Activated T-cell treated with anti-CD3 and anti-CD28 coated beads for 24 hours (primary cell): Measurements from ENCODE around the gene ZBTB40.

Source experiments
- DNase-seq: peaks from one replicate; pipeline ENCODE4 v3.0.0-alpha.2; 2020; ENCODE audit warnings: low read depth

ZBTB40 gene, protein sequence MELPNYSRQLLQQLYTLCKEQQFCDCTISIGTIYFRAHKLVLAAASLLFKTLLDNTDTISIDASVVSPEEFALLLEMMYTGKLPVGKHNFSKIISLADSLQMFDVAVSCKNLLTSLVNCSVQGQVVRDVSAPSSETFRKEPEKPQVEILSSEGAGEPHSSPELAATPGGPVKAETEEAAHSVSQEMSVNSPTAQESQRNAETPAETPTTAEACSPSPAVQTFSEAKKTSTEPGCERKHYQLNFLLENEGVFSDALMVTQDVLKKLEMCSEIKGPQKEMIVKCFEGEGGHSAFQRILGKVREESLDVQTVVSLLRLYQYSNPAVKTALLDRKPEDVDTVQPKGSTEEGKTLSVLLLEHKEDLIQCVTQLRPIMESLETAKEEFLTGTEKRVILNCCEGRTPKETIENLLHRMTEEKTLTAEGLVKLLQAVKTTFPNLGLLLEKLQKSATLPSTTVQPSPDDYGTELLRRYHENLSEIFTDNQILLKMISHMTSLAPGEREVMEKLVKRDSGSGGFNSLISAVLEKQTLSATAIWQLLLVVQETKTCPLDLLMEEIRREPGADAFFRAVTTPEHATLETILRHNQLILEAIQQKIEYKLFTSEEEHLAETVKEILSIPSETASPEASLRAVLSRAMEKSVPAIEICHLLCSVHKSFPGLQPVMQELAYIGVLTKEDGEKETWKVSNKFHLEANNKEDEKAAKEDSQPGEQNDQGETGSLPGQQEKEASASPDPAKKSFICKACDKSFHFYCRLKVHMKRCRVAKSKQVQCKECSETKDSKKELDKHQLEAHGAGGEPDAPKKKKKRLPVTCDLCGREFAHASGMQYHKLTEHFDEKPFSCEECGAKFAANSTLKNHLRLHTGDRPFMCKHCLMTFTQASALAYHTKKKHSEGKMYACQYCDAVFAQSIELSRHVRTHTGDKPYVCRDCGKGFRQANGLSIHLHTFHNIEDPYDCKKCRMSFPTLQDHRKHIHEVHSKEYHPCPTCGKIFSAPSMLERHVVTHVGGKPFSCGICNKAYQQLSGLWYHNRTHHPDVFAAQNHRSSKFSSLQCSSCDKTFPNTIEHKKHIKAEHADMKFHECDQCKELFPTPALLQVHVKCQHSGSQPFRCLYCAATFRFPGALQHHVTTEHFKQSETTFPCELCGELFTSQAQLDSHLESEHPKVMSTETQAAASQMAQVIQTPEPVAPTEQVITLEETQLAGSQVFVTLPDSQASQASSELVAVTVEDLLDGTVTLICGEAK

DNA sequence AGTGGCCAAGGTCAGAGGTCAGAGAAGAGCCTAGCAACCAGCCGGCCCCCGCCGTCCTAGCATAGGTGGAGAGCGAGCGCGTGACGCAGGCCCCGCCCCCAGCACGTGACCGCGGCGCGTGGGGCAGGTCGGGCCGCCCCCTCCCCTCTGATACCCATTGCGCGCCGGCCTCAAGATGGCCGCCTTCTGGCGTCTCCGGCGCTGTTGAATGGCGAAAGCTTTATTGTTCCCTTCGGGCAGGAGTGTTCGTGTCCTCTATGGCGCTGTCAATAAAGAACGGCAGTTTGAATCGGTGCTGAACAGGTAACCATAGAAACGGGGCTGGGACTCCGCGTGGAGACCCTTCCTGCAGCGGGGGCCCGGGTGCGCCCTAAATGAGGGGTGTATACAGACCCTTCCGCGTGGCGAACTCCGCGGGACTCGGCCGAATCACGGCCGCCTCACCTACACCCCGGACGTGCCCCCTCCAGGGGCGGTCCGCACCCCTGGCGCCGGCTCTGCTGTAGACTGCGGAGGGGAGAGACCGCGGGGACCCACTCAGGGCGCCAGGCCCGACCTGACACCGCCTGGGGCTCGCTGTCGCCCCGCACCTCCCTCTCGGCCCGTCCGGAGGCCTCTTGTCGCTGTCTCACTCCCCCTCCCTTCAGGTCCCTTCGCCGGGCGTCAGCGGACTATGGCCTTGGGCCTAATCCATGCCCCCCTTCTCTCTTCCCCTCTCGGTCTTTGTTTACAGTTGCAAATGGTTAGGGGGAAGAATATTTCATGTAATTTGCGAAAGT lies at the start of gene ZBTB40:
ZBTB40 (plus strand) TSS at position 150 of the 779 bp plus-strand sequence. CDS start 38,098 bp downstream, outside the sequence.
- peak; percentile 88 for DNase-seq

DNA sequence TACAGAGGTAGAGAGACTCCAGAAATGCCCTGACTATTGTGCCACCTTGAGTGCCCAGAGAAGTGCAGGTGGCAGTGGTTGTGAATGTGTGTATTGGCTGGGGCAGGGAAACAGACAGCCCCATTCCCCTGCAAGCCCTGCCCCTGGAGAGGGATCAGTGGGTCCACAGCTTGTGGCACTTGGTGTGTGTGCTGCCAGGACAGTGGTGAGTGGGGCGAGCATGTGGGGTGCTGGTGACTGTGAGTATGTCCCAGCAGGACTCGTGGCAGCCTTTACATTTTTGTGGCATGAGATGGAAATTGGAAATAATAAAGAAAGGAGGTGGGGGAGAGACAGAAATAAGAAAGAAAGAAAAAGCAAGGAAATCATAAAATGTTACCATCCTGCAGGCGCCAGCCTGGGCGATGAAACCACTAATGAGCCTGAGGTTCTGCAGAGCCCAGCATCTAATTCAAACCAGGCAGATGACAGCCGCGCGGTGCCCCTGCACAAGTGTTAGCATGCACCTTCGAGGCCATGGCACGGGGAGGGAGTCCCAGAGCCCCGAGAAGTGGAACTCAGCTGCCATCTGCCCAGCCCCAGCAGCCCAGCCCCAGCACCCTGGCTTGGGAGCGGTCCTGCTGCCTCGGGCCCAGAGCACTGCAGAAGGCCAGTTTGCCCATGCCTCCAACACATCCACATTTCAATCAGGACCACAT lies 49.1 kb upstream of the ZBTB40 start:
- no peak for DNase-seq

DNA sequence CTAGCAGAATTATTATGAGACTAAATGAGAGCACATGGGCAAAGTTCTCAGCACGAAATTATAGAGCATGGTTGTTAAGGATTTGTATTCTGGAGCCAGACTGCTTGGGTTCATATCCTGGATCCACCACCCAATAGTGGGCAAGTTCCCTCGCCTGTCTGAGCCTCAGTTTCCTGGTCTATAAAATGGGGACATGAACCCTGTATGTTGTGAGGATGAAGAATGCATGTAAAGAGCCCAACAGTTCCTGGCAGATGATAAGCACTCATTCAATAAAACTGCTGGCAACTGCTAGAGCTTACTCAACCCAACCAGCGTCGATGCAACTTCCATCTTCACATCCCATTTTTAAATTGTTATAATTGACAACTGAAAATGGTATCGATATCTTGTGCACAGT lies 47.2 kb upstream of the ZBTB40 start:
- no peak for DNase-seq

DNA sequence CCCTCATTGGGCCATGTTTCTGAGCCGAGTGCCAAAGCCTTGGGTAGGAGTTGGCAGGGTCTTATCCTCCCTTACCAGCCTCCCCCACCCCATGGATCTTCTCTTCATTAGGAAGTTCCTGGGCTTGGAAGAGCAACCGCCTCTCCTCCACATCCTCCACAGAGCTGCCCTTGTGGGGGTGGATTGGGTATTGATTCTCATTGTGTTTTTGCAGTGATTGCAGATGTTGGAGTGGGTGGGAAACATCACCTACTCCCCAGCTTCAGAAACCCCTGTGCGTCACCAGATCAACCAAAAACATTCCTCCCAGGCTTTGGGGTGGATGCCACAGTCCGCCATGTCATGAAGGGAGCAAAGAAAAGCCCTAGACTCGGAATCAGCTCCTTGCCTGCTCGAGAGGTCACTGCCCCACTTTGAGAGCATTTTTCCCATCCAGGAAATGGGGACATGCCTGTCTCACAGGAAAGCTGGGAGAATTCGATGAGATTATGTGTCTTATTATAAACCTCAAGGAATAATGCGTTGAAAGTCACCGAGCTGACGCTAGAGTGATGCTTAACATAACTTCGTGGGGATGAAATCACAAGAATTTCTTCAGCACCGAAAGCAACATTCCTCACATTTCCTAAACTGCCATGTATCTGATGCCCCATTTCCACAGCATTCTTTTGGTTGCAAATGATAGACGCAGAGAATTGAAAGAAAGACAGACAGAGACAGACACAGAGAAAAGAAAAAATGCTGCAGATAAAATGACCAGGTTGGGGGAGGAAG lies 44.7 kb upstream of the ZBTB40 start:
- DNase-seq, result no peak

GRCh38 chr1:22408230-22408629 lies 43.4 kb upstream of the ZBTB40 start:
- DNase-seq, result no peak

DNA sequence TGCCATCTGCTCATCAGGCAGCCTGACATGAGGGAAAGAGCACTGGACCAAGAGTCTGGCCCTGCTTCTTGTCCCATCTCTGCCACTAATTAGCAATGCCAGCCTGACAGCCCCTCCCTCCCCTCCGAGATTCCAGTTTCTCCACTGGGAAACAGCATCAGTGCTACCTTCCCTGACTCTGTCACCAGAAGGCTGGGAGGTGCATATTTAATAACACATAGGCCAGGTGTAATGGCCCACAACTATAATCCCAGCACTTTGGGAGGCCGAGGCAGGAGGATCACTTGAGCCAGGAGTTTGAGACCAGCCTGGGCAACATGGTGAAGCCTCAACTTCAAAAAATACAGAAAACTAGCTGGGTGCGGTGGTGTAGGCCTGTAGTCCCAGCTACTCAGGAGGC lies 41.2 kb upstream of the ZBTB40 start:
- no peak for DNase-seq

GRCh38 chr1:22410928-22411495 lies 40.6 kb upstream of the ZBTB40 start:
- no peak for DNase-seq

GRCh38 chr1:22411589-22411988 lies 40.1 kb upstream of the ZBTB40 start:
- DNase-seq, result no peak

DNA sequence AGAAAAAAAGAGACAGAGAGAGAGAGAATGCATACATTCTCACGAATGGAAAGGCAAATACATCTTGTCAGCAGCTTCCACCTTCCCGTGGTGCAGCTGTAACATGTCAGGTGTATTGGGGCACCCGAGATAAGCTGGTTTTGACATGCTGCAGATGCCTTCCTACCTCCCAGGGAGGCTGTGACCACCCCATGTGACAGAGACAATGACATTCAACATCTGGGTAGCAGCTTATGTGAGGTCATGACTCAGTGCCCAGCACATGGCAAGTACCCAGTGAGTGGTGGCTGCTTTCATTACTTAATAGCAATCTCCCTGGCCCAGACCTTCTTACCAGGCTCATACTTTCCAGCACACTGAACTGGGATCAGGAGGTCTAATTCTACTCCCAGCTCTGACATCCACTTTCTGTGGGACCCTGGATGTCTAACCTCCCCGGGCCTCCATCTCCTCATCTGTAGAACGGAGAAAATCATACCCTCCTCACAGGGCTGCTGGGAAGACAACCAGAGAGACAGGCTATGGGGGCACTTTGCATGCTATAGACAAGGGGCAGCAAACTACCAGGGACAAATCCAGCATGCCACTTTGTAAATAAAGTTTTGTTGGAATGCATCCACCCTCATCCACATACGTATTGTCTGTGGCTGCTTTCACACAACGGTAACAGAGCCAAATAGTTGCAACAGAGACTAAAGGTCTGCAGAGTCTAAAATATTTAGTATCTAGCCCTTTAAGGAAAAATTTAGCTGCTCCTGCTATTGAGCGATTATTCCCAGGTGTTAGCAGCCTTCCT lies 38.5 kb upstream of the ZBTB40 start:
- DNase-seq, result no peak

- DNase-seq, result no peak
Measured at GRCh38 chr1:22413799-22414198, 37.9 kb upstream of the ZBTB40 start.

GRCh38 chr1:22414244-22414751 lies 37.4 kb upstream of the ZBTB40 start:
- no peak for DNase-seq

DNA sequence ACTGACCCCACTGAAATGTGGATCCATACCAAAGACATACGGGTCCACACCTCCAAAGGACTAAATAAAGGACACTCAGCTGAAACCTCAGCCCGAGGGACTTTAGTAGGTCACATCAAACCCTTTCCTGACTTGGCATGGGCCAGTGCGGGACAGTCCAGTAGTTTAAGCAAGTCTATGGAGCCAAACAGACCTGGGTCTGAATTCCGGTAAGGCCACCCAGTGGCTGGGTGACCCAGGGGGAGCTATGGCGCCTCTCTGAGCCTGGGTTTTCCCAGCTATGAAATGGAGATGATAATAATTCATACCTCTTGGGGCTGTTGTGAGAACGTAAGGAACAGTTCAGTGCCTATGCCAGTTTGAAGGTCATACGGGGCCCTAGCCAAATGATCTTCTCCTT lies 36.2 kb upstream of the ZBTB40 start:
- no peak for DNase-seq

DNA sequence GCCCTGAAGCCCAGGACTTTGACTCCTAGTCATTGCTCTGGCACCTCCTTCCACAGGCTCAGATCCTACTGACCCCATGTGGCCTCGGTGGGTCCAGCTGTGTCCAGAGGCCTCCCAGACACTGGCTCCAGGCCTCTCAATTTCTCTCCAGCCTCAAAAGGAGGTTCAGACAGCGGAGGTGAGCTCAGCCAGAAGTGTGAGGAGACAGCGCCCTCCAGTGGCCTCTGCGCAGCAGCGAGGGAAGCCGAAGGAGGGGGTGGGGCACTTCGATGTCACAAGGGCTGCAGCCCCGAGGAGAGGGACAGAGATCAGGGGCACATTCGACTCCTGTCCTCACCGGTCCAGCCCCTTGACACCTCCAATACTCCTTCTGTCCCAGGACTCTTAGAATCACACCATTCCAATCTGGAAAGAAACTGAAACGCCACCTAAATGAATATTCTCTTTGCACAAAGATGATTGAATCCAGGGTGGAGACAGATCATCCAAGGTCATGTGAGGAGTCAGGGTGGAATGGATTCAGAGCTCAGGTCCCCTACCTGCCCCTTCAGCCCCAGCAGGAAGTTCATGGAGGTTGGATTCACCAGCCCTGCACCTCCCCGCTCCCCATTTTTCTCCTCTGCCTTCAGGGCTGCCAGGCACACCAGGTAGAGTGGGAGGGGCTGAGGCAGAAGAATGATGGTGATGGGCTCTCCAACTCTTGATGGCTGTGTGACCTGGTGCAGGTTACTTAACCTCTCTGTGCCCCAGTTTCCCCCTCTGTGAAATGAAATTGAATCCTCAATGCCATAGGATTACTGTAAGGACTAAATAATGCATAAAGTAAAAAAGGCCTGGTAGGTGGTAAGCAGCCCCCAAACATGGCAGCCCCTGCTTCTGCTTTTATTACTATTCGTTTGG lies 34.8 kb upstream of the ZBTB40 start:
- DNase-seq, result peak; percentile 66

DNA sequence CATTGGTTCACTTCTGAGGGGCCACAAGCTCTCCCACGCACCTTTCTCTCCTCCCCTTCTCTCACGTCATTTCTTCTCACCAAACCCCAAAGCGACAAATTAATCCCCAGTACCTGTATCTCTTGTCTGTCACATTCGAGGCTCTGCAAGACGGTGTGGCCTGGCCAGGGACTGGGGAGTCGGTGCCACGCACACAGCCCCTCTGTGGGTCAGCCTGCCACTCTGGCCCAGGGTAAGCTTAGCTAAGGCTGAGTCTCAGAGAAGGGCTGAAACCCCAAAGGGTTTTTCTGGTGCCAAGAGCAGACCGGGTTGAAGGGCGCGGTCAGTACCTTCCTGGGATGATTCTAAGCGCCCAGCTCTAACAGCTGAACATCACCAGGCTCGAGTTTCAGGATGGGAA lies 34.2 kb upstream of the ZBTB40 start:
- no peak for DNase-seq

DNA sequence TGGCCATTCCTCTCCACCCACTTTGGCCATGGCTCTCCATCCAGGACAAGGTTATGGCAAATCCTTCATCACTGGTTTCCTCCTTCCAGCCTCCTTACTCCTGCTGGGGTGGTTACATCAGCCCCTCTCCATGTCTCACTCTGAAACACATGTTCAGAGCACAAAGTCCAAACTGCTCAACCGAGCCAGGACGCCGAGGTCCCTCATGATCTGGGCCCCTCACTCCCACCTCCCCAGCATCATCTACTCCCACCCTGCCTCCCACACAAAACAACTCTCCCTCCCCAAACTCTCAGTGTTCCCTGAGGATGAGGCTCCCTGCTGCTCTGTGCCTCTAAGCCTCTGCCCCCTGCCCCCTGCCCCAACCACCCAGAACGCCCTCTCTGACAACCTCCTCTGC lies 33.3 kb upstream of the ZBTB40 start:
- DNase-seq, result no peak

DNA sequence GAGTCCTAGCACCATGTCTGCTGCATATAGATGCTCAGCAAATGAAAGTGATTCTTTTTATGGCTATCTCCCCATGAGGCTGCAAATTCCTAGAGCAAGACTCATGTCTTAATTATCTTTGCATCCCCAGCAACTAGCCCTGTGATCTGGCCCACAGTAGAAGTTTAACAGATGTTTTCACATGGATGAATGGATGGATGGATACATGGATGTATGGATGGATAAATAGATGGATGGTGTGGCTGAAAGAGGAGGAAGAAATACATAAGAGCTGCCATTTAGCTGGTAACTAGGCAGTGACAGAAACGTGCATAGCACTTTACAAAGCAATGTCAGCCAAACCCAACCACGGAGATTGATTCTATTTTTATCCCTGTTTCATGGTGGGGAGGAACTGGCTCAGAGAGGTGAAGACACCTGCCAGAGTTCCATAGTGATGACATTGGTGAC lies 32.7 kb upstream of the ZBTB40 start:
- no peak for DNase-seq

GRCh38 chr1:22420455-22421053 lies 31.1 kb upstream of the ZBTB40 start:
- DNase-seq, result peak; percentile 27
